Sigmoid colon (tissue), 4 donors: ENCODE measurements around the gene NBDY.

ENCODE experiments used
- EP300 ChIP-seq, 4 donors: sonication (generic); formaldehyde crosslinking; IDR thresholded peaks; one replicate each; pipeline ENCODE4 v1.6.1; 2017; ENCODE audit warnings: antibody characterized with exemption in 4 of 4
- POLR2A ChIP-seq, 2 donors: fragments of 450-650 bp; IDR thresholded peaks; one replicate each; pipeline ENCODE4 v1.6.1; 2016; ENCODE audit warnings: antibody characterized with exemption in 2 of 2, mild to moderate bottlenecking in 2 of 2, moderate library complexity in 2 of 2
- POLR2AphosphoS5 ChIP-seq, 4 donors: sonication (generic); formaldehyde crosslinking; IDR thresholded peaks; one replicate each; pipeline ENCODE4 v1.6.1; 2017; ENCODE audit warnings: antibody characterized with exemption in 4 of 4
- TF ChIP-seq, protein P1 (sequence below), 4 experiments: fragments of 450-650 bp in 3 of 4; fragments of 200-600 bp in 1 of 4; IDR thresholded peaks; one replicate each; pipeline ENCODE4 v1.5.1; 2016 to 2019; ENCODE audit warnings: antibody characterized with exemption in 4 of 4, mild to moderate bottlenecking in 3 of 4, moderate library complexity in 2 of 4

DNA sequence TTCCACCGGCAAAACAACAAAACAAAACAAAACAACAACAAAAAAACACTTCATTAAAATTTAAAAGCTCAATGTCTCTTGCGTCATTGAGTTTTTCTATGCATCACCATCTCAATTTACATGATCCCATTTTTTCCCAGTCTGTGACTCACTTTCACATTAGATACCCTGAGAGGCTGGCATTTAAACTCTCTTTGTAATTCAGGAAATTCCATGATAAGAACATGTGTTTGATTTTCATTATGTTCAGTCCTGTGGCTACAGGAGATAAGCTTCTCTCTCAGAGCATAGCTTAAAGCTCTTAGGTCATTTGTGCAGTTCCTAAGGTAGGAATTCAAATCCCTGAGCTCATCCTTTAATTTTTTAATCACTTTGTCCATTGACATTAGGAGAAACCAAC is 104.6 kb downstream of the NBDY start:
- TF ChIP-seq POLR2A (IDR thresholded peaks at IDR 0.05) (no peak), POLR2AphosphoS5 (IDR thresholded peaks at IDR 0.05) (no peak), EP300 (IDR thresholded peaks at IDR 0.05) (no peak)
- TF ChIP-seq, protein P1, sequence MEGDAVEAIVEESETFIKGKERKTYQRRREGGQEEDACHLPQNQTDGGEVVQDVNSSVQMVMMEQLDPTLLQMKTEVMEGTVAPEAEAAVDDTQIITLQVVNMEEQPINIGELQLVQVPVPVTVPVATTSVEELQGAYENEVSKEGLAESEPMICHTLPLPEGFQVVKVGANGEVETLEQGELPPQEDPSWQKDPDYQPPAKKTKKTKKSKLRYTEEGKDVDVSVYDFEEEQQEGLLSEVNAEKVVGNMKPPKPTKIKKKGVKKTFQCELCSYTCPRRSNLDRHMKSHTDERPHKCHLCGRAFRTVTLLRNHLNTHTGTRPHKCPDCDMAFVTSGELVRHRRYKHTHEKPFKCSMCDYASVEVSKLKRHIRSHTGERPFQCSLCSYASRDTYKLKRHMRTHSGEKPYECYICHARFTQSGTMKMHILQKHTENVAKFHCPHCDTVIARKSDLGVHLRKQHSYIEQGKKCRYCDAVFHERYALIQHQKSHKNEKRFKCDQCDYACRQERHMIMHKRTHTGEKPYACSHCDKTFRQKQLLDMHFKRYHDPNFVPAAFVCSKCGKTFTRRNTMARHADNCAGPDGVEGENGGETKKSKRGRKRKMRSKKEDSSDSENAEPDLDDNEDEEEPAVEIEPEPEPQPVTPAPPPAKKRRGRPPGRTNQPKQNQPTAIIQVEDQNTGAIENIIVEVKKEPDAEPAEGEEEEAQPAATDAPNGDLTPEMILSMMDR (IDR thresholded peaks at IDR 0.05): no peak
